Dendritic cell treated with granulocyte-macrophage colony-stimulating factor and Interleukin-4, amounts not matched to agents 40 ng/mL and 50 ng/mL, for 4 days (primary cell): ENCODE data around the gene MYH16.
"Not testable (repeated sequence)": the region's sequence is repeated elsewhere in the genome, so short reads cannot be mapped to it uniquely, and the experiment has no call there.

Source experiments
- H3K27ac Mint-ChIP-seq: one replicate; pipeline ENCODE4 v1.8.0; 2022; ENCODE audit warnings: mild to moderate bottlenecking, mixed read lengths
- H3K27me3 Mint-ChIP-seq: one replicate; pipeline ENCODE4 v1.8.0; 2022; ENCODE audit warnings: mild to moderate bottlenecking, mixed read lengths
- H3K36me3 Mint-ChIP-seq: one replicate; pipeline ENCODE4 v1.8.0; 2022; ENCODE audit warnings: low read depth, mixed read lengths
- H3K4me1 Mint-ChIP-seq: one replicate; pipeline ENCODE4 v1.8.0; 2022; ENCODE audit warnings: low read depth, mixed read lengths
- H3K4me3 Mint-ChIP-seq: one replicate; pipeline ENCODE4 v1.8.0; 2022; ENCODE audit warnings: mild to moderate bottlenecking, moderate library complexity, mixed read lengths
- H3K9me3 Mint-ChIP-seq: one replicate; pipeline ENCODE4 v1.8.0; 2022; ENCODE audit warnings: mixed read lengths
- intact Hi-C: fragments of 100-400 bp; cut with micrococcal nuclease; formaldehyde crosslinking; loops from one replicate; pipeline ENCODE4 v1.15.0; 2022

Gene MYH16

DNA sequence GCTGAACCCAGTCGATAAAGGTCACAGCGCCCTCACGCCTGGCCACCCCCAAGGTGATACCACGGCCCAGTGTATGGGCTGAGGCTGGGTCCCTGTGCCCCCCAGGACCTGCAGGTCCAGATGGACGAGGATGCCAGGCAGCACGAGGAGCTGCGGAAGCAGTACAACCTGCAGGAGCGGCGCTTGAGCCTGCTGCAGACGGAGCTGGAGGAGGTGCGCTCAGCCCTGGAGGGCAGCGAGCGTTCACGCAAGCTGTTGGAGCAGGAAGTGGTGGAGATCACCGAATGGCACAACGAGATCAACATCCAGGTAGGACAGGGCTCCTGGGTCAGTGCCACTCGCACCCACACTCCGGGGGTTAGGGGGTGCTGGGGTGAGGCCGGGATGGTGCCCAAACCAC lies 28.9 kb downstream of the MYH16 start:
- Mint-ChIP-seq H3K27ac (no peak overlapping the region), H3K4me1 (peaks cover 13% of the 10 kb centered on the region), H3K4me3 (no peak overlapping the region), H3K9me3 (no peaks in the 10 kb centered on the region), H3K36me3 (no peaks in the 10 kb centered on the region), H3K27me3 (no peaks in the 10 kb centered on the region)
- intact Hi-C loops, result no loop called here

DNA sequence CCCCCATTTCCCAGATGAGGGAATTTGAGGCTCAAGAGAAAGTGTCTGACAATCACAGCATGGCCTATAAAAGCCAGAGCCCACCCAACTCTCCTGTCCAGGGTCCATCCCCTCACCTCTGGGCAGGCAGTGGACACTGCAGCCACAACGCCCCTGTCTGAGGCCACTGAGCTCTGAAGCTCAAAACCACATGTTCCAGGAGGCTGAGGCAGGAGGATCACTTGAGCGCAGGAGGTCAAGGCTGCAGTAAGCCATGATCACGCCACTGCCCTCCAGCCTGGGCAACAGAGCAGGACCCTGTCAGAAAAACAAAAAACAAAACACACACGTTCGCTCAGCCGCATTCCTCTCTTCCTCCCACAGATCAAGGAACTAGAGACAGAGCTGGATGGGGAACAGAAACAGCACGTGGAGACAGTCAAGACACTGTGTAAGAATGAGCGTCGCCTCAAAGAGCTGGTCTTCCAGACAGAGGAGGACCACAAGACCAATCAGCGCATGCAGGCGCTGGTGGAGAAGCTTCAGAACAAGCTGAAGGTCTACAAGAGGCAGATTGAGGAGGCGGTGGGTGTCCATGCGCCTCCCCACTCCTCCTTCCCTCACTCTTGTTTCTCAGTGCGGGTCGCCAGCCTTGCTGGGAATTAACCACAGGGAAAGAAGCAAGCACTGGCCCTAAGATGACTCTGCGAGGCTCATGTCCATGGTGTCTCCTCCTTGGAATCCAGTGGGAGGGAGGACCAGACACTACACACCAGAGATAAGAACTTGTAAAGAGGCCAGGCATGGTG lies 33.0 kb downstream of the MYH16 start:
- no peaks in the 10 kb centered on the region for H3K27me3 Mint-ChIP-seq
- no peaks in the 10 kb centered on the region for H3K36me3 Mint-ChIP-seq
- H3K27ac Mint-ChIP-seq, result no peak overlapping the region
- no peak overlapping the region for H3K4me3 Mint-ChIP-seq
- peaks cover 11% of the 10 kb centered on the region for H3K9me3 Mint-ChIP-seq
- intact Hi-C loops, result no loop called here
- peaks cover 13% of the 10 kb centered on the region for H3K4me1 Mint-ChIP-seq

DNA sequence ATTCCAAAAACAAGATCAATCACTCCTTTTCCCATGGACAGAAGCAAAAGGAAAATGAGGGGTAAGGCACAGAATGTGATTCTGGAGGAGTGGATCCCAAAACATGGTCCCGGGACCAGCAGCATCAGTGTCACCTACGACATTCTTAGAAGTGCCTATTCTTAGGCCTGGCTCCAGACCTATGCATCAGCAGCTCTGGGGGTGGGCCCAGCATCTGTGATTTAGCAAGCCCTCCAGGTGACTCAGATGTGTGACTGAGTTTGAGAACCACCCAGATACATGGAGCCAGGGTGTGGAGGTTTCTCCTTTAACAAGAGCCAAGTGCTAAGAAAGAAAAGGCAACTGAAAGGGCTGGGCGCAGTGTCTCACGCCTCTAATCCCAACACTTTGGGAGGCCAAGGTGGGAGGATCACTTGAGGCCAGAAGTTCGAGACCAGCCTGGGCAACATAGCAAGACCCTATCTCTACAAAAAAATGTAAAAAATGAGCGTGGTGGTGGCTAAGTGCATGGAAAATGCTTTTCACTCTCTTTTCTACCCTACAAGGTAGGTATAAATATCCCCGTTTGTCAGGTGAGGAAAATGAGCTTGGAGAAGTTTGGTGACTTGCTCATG lies 35.9 kb downstream of the MYH16 start:
- Mint-ChIP-seq H3K9me3 (peaks cover 13% of the 10 kb centered on the region), H3K4me3 (no peak overlapping the region), H3K27me3 (peaks cover 8% of the 10 kb centered on the region), H3K36me3 (no peaks in the 10 kb centered on the region), H3K4me1 (peaks cover 13% of the 10 kb centered on the region), H3K27ac (no peak overlapping the region)
- intact Hi-C loops, result no loop called here

DNA sequence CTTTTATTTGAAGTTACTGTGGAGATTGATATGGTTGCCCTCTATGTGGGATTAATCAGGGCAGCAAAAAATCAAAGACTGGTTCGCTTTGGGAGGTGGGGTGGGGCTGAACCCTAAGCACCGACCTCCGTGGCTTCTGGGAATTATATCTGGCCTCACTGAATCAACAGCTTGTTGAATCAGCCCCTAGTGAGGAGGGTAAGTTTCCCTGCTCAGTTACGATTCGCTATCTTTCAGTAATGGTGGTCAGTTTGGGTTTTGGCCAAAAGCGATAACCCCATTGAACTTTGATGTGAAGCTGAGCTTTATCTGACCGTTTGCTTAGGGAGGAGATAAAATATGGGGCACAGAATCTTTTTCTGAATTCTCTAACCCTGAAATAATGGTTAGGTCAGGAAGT lies 36.5 kb downstream of the MYH16 start:
- intact Hi-C loops, result no loop called here
- H3K4me3 Mint-ChIP-seq, result no peak overlapping the region
- H3K27me3 Mint-ChIP-seq, result peaks cover 8% of the 10 kb centered on the region
- H3K27ac Mint-ChIP-seq, result no peak overlapping the region
- H3K4me1 Mint-ChIP-seq, result peaks cover 13% of the 10 kb centered on the region
- H3K9me3 Mint-ChIP-seq, result peaks cover 13% of the 10 kb centered on the region
- H3K36me3 Mint-ChIP-seq, result no peaks in the 10 kb centered on the region

DNA sequence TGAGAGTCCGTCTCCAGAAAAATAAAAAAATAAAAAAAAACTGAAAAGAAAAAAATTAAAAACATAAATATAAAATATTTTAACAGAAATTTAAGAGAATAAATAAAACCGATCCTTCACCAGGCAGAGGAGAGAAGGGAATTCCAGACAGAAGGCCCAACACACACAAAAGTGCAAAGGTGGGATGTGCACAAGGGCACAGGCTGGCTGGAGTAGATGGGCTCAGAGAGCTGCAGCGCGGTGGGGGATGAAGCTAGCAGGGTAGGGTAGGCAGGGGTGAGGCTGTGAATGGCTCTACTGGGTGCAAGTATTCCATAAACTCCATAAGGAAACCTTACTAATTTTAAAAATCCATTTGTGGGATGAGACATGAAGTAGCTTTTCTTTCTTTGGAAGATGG lies 37.4 kb downstream of the MYH16 start:
- H3K4me1 Mint-ChIP-seq, result peaks cover 11% of the 10 kb centered on the region

DNA sequence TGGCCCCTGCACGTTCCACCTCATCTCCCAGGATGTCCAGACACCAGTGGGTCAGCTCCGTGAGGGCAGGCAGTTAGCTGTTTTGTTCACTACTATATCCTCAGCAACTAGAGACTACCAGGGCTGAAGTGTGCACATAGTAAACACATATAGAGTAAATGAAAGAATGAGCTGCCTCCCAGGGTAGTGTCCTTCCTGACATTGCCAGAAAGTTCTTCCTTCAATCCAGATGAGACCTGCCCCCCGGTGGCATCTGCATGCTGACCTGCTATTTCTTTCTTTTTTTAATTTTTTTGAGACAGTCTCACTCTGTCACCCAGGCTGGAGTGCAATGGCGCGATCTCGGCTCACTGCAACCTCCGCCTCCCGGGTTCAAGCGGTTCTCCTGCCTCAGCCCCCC lies 39.1 kb downstream of the MYH16 start:
- Mint-ChIP-seq H3K36me3 (no peaks in the 10 kb centered on the region), H3K27me3 (peaks cover 8% of the 10 kb centered on the region), H3K4me1 (no peaks in the 10 kb centered on the region), H3K4me3 (no peak overlapping the region), H3K9me3 (peaks cover 13% of the 10 kb centered on the region), H3K27ac (no peak overlapping the region)
- intact Hi-C loops, result no loop called here

More for the DNA sequence above, 37.4 kb downstream of the MYH16 start:
- Mint-ChIP-seq H3K27me3 (peaks cover 8% of the 10 kb centered on the region), H3K36me3 (no peaks in the 10 kb centered on the region), H3K4me3 (no peak overlapping the region), H3K9me3 (peaks cover 13% of the 10 kb centered on the region), H3K27ac (no peak overlapping the region)
- intact Hi-C loops, result no loop called here

DNA sequence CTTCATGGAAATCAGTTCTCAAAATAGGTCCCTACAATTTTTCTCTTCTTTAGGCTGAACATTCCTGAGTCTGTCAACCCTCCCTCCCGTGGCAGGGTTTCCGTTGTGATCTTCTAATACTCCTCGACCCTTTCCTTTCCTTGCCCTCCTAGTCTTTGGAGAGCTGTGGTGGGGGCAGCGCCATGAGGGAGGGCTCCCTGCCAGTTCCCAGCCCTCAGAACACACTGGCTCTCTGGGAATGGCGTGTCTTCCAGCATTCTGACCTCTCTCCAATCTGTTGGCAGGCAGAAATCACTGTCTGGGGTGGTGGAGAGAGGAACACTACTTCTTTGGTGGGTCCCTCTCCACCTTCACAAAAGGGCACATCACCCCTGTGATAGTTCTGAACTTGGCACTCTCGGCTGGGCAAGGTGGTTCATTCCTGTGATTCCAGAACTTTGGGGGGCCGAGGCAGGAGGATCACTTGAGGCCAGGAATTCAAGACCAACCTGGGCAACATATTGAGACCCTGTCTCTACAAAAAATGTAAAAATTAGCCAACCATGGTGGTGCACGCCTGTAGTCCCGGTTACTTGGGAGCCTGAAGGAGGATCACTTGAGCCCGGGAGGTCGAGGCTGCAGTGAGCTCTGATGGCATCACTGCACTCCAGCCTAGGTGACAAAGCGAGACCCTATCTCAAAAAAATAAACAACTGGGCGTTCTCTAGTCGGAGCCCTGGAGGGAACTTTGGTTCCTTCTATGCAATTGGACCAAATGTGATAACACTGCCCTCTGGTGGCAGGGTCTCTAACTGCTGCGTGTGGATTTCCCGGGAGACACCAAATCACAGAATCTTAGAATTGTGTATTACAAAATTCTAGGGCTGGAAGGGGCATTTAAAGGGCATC lies 39.9 kb downstream of the MYH16 start:
- Mint-ChIP-seq H3K9me3 (peaks cover 13% of the 10 kb centered on the region), H3K27me3 (peaks cover 8% of the 10 kb centered on the region), H3K27ac (no peak overlapping the region), H3K4me1 (no peaks in the 10 kb centered on the region), H3K4me3 (no peak overlapping the region), H3K36me3 (no peaks in the 10 kb centered on the region)
- intact Hi-C loops, result loop anchor here (1.0 kb wide), 1 partner anchor 272 kb away; no protein-coding TSS in a partner anchor

DNA sequence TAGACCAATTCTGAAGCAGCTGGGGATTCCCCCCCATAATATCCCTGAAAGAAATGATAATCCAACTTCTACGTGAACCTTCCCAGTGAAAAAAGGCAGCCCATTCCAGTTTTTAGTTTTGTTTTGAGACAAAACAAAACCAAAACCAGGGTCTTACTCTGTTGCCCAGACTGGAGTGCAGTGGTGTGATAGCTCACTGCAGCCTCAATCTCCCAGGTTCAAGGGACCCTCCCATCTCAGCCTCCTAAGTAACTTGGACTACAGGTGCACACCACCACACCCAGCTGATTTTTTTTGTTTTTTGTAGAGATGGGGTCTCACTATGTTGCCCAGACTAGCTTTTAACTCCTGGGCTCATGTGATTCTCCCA lies 40.5 kb downstream of the MYH16 start:
- no peak overlapping the region for H3K27ac Mint-ChIP-seq

DNA sequence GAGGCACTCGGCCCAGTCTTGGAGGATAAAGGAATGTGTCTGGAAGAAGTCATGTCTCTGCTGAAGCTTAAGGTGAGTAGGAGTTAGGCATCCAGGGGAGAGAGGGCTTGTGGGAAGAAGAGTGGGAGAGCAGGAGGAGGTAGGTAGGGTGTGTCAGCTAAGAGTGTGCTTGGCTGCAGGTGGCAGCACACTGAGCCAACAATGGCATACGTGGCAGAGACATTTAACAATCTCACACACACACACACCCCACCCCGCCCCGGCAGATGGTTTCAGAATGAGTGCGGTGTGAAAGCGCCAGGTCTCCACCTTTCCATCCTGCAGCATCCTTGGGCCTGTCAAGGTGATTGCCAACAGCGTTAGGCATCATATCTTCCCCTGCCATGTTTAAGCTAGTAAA lies 41.9 kb downstream of the MYH16 start:
- peaks cover 13% of the 10 kb centered on the region for H3K9me3 Mint-ChIP-seq
- H3K36me3 Mint-ChIP-seq, result no peaks in the 10 kb centered on the region
- H3K27me3 Mint-ChIP-seq, result peaks cover 8% of the 10 kb centered on the region
- no peak overlapping the region for H3K4me3 Mint-ChIP-seq
- no peak overlapping the region for H3K27ac Mint-ChIP-seq
- H3K4me1 Mint-ChIP-seq, result no peaks in the 10 kb centered on the region
- intact Hi-C loops, result no loop called here

More for the DNA sequence above, 40.5 kb downstream of the MYH16 start:
- Mint-ChIP-seq H3K36me3 (no peaks in the 10 kb centered on the region), H3K27me3 (peaks cover 8% of the 10 kb centered on the region), H3K4me3 (no peak overlapping the region), H3K9me3 (peaks cover 13% of the 10 kb centered on the region), H3K4me1 (no peaks in the 10 kb centered on the region)
- intact Hi-C loops, result loop anchor here (1.0 kb wide), 1 partner anchor 273 kb away; no protein-coding TSS in a partner anchor

DNA sequence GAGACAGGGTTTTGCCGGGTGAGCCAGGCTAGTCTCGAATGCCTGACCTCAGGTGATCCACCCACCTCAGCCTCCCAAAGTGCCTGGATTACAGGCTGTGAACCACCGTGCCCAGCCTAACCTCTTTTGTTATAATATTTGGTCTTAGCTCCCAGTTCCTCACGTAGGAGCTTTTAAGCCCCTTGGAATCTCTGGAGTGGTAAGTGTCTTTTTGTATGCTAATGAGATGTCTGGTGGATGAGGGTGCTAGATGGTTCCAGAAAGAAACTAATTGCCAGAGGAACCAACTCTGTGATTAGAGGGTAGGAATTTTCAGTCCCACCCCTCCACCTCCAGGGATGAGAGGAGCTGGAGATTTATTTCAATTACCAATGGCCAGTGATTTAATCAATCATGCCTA lies 47.7 kb downstream of the MYH16 start:
- intact Hi-C loops, result no loop called here
- Mint-ChIP-seq H3K4me1 (peaks cover 7% of the 10 kb centered on the region), H3K27me3 (no peaks in the 10 kb centered on the region), H3K27ac (no peak overlapping the region), H3K36me3 (no peaks in the 10 kb centered on the region), H3K4me3 (no peak overlapping the region), H3K9me3 (no peaks in the 10 kb centered on the region)

DNA sequence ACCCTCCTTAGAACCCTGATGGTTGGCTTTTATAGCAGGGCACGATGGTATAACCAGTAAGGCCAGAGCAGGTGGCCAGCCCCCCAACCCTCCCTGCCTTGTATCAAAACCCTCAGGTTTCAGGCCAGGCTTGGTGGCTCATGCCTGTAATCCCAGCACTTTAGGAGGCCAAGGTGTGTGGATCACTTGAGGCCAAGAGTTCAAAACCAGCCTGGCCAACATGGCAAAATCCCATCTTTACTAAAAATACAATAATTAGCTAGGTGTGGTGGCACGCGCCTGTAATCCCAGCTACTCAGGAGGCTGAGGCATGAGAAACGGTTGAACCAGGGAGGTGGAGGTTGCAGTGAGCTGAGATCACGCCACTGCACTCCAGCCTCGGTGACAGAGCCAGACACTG lies 50.0 kb downstream of the MYH16 start:
- intact Hi-C loops, H3K27ac Mint-ChIP-seq, H3K4me3 Mint-ChIP-seq, H3K27me3 Mint-ChIP-seq, H3K9me3 Mint-ChIP-seq: not testable (repeated sequence)
- Mint-ChIP-seq H3K4me1 (peaks cover 20% of the 10 kb centered on the region), H3K36me3 (peaks cover 16% of the 10 kb centered on the region)

DNA sequence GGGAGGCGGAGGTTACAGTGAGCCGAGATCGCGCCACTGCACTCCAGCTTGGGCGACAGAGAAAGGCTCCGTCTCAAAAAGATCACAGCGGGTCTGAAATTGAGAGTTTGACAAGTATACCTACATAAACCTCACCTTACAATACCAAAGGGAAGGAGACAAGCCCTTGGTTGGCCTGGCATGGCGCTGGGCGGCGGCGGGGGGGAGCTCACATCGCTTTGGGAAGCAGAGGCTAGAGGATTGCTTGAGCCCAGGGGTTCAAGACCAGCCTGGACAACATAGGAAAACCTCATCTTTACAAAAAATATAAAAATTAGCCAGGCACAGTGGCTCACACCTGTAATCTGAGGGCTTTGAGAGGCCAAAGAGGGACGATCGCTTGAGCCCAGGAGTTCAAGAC lies 51.9 kb downstream of the MYH16 start:
- no peaks in the 10 kb centered on the region for H3K9me3 Mint-ChIP-seq
- intact Hi-C loops, result no loop called here
- H3K36me3 Mint-ChIP-seq, result peaks cover 20% of the 10 kb centered on the region
- H3K4me3 Mint-ChIP-seq, result peak overlapping the region; percentile 72
- no peaks in the 10 kb centered on the region for H3K27me3 Mint-ChIP-seq
- H3K27ac Mint-ChIP-seq, result no peak overlapping the region
- H3K4me1 Mint-ChIP-seq, result peaks cover 38% of the 10 kb centered on the region

DNA sequence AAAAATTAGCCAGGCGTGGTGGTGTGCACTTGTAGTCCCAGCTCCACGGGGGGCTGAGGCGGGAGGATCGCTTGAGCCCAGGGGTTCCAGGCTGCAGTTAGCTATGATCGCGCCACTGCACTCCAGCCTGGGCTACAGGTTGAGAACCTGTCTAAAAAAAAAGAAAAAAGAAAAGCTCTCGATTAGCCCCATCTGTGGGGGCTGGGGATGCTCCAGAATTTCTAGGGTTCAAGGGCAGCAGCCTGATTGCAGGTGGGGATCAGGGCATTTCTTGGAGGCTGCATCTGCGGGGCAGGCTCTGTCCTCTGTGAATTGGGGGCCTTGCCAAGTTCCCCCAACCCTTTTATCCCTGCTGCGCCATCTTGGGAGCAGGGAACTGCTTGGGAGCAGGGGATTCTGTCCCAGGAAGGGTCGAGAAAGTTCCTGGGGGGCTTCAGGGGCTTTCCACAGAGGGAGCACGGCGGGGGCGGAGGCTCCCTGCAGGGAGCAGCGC lies 52.4 kb downstream of the MYH16 start:
- Mint-ChIP-seq H3K4me3 (peak overlapping the region; percentile 72), H3K27ac (peak overlapping the region; percentile 91), H3K4me1 (peaks cover 42% of the 10 kb centered on the region), H3K9me3 (no peaks in the 10 kb centered on the region), H3K27me3 (no peaks in the 10 kb centered on the region), H3K36me3 (peaks cover 20% of the 10 kb centered on the region)
- intact Hi-C loops, result loop anchor here (5.0 kb wide), 2 partner anchors 52 to 188 kb away; no protein-coding TSS in a partner anchor
